Measurements from ENCODE around the gene SPATS1. TPM values are rescaled to one million over a fixed set of nuclear protein-coding genes. Genes with fewer than 3 reads are reported as not detected.
"Not testable (repeated sequence)": the region's sequence is repeated elsewhere in the genome, so short reads cannot be mapped to it uniquely, and the experiment has no call there.

Gene SPATS1
- total RNA-seq, 2 experiments from 2014 or later, result not detected

GRCh38 chr6:44303842-44304241 lies 38.6 kb upstream of the SPATS1 start:
- Mint-ChIP-seq H3K36me3 (ENCODE audit: low read depth) (peaks cover 30% of the 10 kb centered on the region), H3K9me3 (no peaks in the 10 kb centered on the region), H3K4me3 (no peak overlapping the region), H3K27ac (no peak overlapping the region), H3K4me1 (peaks cover 2% of the 10 kb centered on the region), H3K27me3 (peaks cover 3% of the 10 kb centered on the region)
- POLR2A ChIA-PET, result no interaction called here
- CTCF ChIA-PET, result interaction anchor here (1.5 to 2.8 kb wide), 3 partner anchors 10 to 36 kb away, joined by 3 to 19 read pairs (median 19); partner anchors contain the start of gene AARS2
- DNase-seq, result no peak

- Mint-ChIP-seq H3K27ac (no peak overlapping the region), H3K9me3 (no peaks in the 10 kb centered on the region), H3K27me3 (no peaks in the 10 kb centered on the region), H3K36me3 (ENCODE audit: low read depth) (peaks cover 28% of the 10 kb centered on the region), H3K4me3 (no peak overlapping the region), H3K4me1 (peaks cover 2% of the 10 kb centered on the region)
- DNase-seq, result peak; percentile 34
- ChIA-PET CTCF (interaction anchor here (0.5 to 3.8 kb wide), 15 partner anchors 8 to 692 kb away, joined by 3 to 19 read pairs (median 3); partner anchors contain the start of gene AARS2), POLR2A (no interaction called here)
Measured at GRCh38 chr6:44304282-44305199, 37.9 kb upstream of the SPATS1 start.

GRCh38 chr6:44305200-44305725 lies 37.2 kb upstream of the SPATS1 start:
- Mint-ChIP-seq H3K27ac (no peak overlapping the region), H3K4me3 (no peak overlapping the region), H3K36me3 (ENCODE audit: low read depth) (peaks cover 33% of the 10 kb centered on the region), H3K27me3 (no peaks in the 10 kb centered on the region), H3K9me3 (no peaks in the 10 kb centered on the region), H3K4me1 (peaks cover 2% of the 10 kb centered on the region)
- CTCF ChIA-PET, result interaction anchor here (0.5 to 3.8 kb wide), 15 partner anchors 8 to 692 kb away, joined by 3 to 19 read pairs (median 3); partner anchors contain the start of gene AARS2
- DNase-seq, result no peak
- POLR2A ChIA-PET, result interaction anchor here (0.5 kb wide), 1 partner anchor 9 kb away, joined by 3 read pairs; no protein-coding TSS in a partner anchor

- H3K27ac Mint-ChIP-seq, result no peak overlapping the region
- H3K4me1 Mint-ChIP-seq, result peaks cover 9% of the 10 kb centered on the region
- no peak overlapping the region for H3K4me3 Mint-ChIP-seq
- H3K36me3 Mint-ChIP-seq (ENCODE audit: low read depth), result peaks cover 29% of the 10 kb centered on the region
- CTCF ChIA-PET, result interaction anchor here (1.5 to 3.8 kb wide), 3 partner anchors 18 to 39 kb away, joined by 4 to 19 read pairs (median 18); no protein-coding TSS in a partner anchor
- no peak for DNase-seq
- no peaks in the 10 kb centered on the region for H3K9me3 Mint-ChIP-seq
- no peaks in the 10 kb centered on the region for H3K27me3 Mint-ChIP-seq
- POLR2A ChIA-PET, result no interaction called here
Measured at GRCh38 chr6:44306710-44307109, 35.7 kb upstream of the SPATS1 start.

GRCh38 chr6:44307217-44307616 lies 35.2 kb upstream of the SPATS1 start:
- peaks cover 31% of the 10 kb centered on the region for H3K36me3 Mint-ChIP-seq (ENCODE audit: low read depth)
- H3K9me3 Mint-ChIP-seq, result no peaks in the 10 kb centered on the region
- H3K4me1 Mint-ChIP-seq, result peaks cover 14% of the 10 kb centered on the region
- no peak overlapping the region for H3K4me3 Mint-ChIP-seq
- no peaks in the 10 kb centered on the region for H3K27me3 Mint-ChIP-seq
- POLR2A ChIA-PET, result no interaction called here
- no peak overlapping the region for H3K27ac Mint-ChIP-seq
- CTCF ChIA-PET, result interaction anchor here (3.8 kb wide), 1 partner anchor 32 kb away, joined by 18 read pairs; no protein-coding TSS in a partner anchor
- no peak for DNase-seq

GRCh38 chr6:44309092-44309491 lies 33.4 kb upstream of the SPATS1 start:
- DNase-seq, result no peak
- POLR2A ChIA-PET, result interaction anchor here (0.6 kb wide), 1 partner anchor 79 kb away, joined by 4 read pairs; no protein-coding TSS in a partner anchor
- CTCF ChIA-PET, result interaction anchor here (0.7 to 1.4 kb wide), 6 partner anchors 12 to 76 kb away, joined by 3 to 5 read pairs (median 3); no protein-coding TSS in a partner anchor
- H3K27me3 Mint-ChIP-seq, result no peaks in the 10 kb centered on the region
- peaks cover 25% of the 10 kb centered on the region for H3K36me3 Mint-ChIP-seq (ENCODE audit: low read depth)
- no peaks in the 10 kb centered on the region for H3K9me3 Mint-ChIP-seq
- no peak overlapping the region for H3K27ac Mint-ChIP-seq
- no peak overlapping the region for H3K4me3 Mint-ChIP-seq
- peaks cover 23% of the 10 kb centered on the region for H3K4me1 Mint-ChIP-seq

- Mint-ChIP-seq H3K27ac (no peak overlapping the region), H3K9me3 (no peaks in the 10 kb centered on the region), H3K27me3 (no peaks in the 10 kb centered on the region), H3K36me3 (ENCODE audit: low read depth) (peaks cover 23% of the 10 kb centered on the region), H3K4me1 (peaks cover 23% of the 10 kb centered on the region), H3K4me3 (no peak overlapping the region)
- no peak for DNase-seq
- POLR2A ChIA-PET, result interaction anchor here (0.6 kb wide), 1 partner anchor 78 kb away, joined by 4 read pairs; no protein-coding TSS in a partner anchor
- CTCF ChIA-PET, result interaction anchor here (1.0 to 1.4 kb wide), 5 partner anchors 13 to 76 kb away, joined by 3 to 5 read pairs (median 3); no protein-coding TSS in a partner anchor
Measured at GRCh38 chr6:44309631-44310030, 32.8 kb upstream of the SPATS1 start.

- no peak for DNase-seq
- Mint-ChIP-seq H3K27me3 (no peaks in the 10 kb centered on the region), H3K9me3 (no peaks in the 10 kb centered on the region), H3K4me3 (no peak overlapping the region), H3K27ac (no peak overlapping the region), H3K36me3 (ENCODE audit: low read depth) (peaks cover 20% of the 10 kb centered on the region), H3K4me1 (peaks cover 23% of the 10 kb centered on the region)
- POLR2A ChIA-PET, result no interaction called here
- CTCF ChIA-PET, result interaction anchor here (1.3 kb wide), 1 partner anchor 77 kb away, joined by 3 read pairs; no protein-coding TSS in a partner anchor
Measured at GRCh38 chr6:44310241-44310640, 32.2 kb upstream of the SPATS1 start.

- Mint-ChIP-seq H3K27ac (no peak overlapping the region), H3K36me3 (ENCODE audit: low read depth) (peaks cover 14% of the 10 kb centered on the region), H3K4me3 (peak overlapping the region; percentile 92), H3K27me3 (peaks cover under 1% of the 10 kb centered on the region), H3K4me1 (peaks cover 21% of the 10 kb centered on the region), H3K9me3 (no peaks in the 10 kb centered on the region)
- CTCF ChIA-PET, result no interaction called here
- DNase-seq, result no peak
- POLR2A ChIA-PET, result no interaction called here
Measured at GRCh38 chr6:44311304-44311703, 31.1 kb upstream of the SPATS1 start.

GRCh38 chr6:44311767-44312166 lies 30.7 kb upstream of the SPATS1 start:
- peaks cover 14% of the 10 kb centered on the region for H3K36me3 Mint-ChIP-seq (ENCODE audit: low read depth)
- peak overlapping the region; percentile 92 for H3K4me3 Mint-ChIP-seq
- CTCF ChIA-PET, result interaction anchor here (1.5 kb wide), 1 partner anchor 387 kb away, joined by 3 read pairs; no protein-coding TSS in a partner anchor
- DNase-seq, result no peak
- POLR2A ChIA-PET, result no interaction called here
- no peaks in the 10 kb centered on the region for H3K9me3 Mint-ChIP-seq
- peaks cover 3% of the 10 kb centered on the region for H3K27me3 Mint-ChIP-seq
- H3K27ac Mint-ChIP-seq, result peak overlapping the region; percentile 97
- peaks cover 21% of the 10 kb centered on the region for H3K4me1 Mint-ChIP-seq

GRCh38 chr6:44312901-44313788 lies 29.3 kb upstream of the SPATS1 start, which contains the start of gene AARS2:
AARS2 (minus strand) TSS chr6:44313347; CDS start chr6:44313323, 24 bp downstream.
- POLR2A ChIA-PET, result no interaction called here
- H3K36me3 Mint-ChIP-seq (ENCODE audit: low read depth), result peaks cover 14% of the 10 kb centered on the region
- CTCF ChIA-PET, result interaction anchor here (0.6 to 2.9 kb wide), 26 partner anchors 9 to 389 kb away, joined by 3 to 19 read pairs (median 3); partner anchors contain the start of genes HSP90AB1, SLC35B2, SPATS1 and TMEM151B

GRCh38 chr6:44314657-44315056 lies 27.8 kb upstream of the SPATS1 start:
- ChIA-PET POLR2A (interaction anchor here (0.6 kb wide), 1 partner anchor 9 kb away, joined by 3 read pairs; no protein-coding TSS in a partner anchor), CTCF (interaction anchor here (0.7 to 2.9 kb wide), 7 partner anchors 10 to 570 kb away, joined by 3 to 19 read pairs (median 5); no protein-coding TSS in a partner anchor)
- not testable (repeated sequence) for DNase-seq, H3K27ac Mint-ChIP-seq, H3K9me3 Mint-ChIP-seq, H3K4me3 Mint-ChIP-seq
- peaks cover 21% of the 10 kb centered on the region for H3K4me1 Mint-ChIP-seq
- peaks cover 16% of the 10 kb centered on the region for H3K27me3 Mint-ChIP-seq
- H3K36me3 Mint-ChIP-seq (ENCODE audit: low read depth), result peaks cover 12% of the 10 kb centered on the region

More at GRCh38 chr6:44312901-44313788, 29.3 kb upstream of the SPATS1 start, which contains the start of gene AARS2:
- peak; percentile 92 for DNase-seq
- Mint-ChIP-seq H3K9me3 (no peaks in the 10 kb centered on the region), H3K4me1 (peaks cover 21% of the 10 kb centered on the region), H3K27me3 (peaks cover 6% of the 10 kb centered on the region), H3K4me3 (peak within 1 kb of the TSS; percentile 92), H3K27ac (peak within 1 kb of the TSS; percentile 97)
